ENCODE results near the gene KRTAP4-8.
"Not testable (repeated sequence)": the region's sequence is repeated elsewhere in the genome, so short reads cannot be mapped to it uniquely, and the experiment has no call there.

Gene KRTAP4-8

DNA sequence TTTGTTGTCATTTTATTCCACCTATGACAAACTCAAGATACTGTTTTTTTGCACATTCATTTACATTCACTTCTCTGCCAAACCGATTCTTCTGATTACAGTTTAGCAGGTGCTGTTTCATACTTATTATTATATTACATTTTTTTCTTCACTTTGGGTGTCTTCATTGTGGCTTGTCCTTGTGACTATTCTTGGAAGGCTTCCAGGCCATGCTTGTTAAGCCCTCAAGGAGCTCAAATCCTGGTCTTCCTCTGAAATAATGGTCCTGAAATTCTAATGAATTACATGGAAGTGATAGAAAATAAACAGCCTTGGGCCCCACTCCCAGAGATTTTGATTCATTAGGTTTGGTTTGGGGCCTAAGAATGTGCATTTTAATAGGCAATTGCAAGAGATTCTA is 33.6 kb downstream of the KRTAP4-8 start:
- no peak for DNase-seq

DNA sequence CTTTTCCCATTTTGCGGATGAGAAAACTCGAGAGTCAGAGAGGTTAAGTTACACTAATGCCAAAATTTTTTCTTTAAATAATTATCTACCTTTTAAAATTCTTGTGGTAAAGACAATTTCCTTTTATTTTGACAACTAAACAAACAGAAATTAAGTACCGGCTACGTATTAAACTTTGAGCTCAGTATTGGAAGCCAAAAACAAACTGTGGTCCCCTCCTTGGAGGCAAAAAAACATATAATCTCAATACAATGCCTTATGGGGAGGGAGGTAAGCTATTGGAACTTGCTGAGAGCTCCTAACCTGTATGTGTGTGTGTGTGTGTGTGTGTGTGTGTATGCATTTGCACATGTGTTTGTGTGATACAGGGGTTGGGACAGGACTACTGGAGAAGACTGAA is 34.5 kb downstream of the KRTAP4-8 start:
- DNase-seq = no peak

DNA sequence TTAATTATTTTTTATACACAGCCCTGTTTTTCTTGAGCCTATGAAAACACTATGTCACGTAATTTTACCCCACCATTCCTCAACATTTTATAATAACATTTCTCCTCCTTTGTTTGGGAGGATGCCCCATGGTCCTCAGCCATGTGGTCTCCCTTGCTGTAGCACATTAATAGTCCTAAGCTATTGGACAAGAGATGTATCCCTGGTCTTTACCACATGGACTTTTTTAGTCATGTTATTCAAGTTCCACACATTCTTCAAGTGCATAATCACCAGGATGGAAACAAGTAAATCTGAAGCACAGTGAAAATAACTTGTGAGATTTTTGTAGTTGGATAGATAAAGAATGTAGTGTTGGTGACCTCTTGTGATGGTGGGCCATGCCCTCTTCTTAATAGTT is 36.0 kb downstream of the KRTAP4-8 start:
- DNase-seq = peak; percentile 98

DNA sequence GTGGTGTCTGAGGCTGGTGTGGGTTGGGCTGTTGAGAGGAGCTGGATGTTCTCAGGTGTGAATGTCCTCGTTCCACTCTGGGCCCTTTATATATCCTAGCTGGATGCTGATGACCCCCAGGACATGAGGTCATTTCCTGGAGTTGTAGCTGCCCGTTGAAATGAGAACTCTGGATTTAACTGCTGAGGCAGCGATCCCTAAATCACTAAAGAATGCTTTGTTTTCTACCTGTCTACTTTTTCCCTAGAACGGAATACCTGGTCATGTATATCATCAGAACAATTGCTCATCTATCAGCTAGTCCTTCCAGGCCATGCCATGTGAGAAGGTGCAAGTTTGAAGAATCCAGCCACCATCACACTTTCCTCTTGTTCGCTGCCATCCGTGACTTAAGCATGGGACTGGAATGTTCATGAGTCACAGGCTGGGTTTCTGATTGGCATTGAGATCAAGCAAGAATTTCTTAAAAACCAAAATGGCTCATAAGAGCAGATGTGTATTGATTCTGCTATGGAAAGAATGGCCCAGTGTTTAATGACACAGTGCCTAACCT is 37.8 kb downstream of the KRTAP4-8 start, which contains the start of gene KRTAP2-3:
TSS of gene KRTAP2-3 (minus strand) at position 63 of the 553 bp plus-strand sequence. CDS start 64 bp downstream, outside the sequence.
- DNase-seq = peak; percentile 97

DNA sequence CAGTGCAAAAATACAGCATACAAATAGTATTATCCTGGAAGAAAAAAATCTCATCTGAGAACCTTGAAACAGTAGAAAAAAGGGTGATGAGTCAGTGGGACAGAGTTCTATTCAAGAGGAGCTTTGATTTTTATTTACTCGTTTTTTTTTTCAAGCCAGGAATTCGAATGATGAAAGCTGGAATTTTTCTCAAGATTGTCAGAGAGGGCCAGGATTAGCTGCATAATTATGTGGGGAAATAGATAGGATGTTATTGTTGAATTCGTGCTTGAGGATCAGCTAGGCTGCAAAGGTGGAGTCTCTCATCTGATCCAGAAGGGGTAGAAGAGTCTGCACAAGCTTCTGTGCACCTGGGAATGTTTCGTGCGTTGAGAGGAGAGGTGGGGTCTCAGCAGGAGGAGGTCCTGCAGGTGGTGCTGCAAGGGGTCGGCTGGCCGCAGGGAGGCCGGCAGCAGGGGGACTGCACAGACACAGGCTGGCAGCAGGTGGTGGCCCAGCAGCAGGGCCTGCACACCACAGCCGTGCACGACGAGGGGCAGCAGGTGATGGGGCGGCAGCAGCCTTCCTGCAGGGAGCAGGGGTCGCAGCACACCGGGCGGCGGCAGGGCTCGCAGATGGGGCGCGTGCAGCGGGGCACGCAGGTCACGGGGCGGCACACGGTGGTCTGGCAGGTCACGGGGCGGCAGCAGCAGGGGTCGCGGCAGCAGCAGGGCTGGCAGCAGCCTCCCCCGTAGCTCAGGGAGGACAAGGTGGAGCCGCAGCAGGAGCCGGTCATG is 38.5 kb downstream of the KRTAP4-8 start:
- peak; percentile 96 for DNase-seq

DNA sequence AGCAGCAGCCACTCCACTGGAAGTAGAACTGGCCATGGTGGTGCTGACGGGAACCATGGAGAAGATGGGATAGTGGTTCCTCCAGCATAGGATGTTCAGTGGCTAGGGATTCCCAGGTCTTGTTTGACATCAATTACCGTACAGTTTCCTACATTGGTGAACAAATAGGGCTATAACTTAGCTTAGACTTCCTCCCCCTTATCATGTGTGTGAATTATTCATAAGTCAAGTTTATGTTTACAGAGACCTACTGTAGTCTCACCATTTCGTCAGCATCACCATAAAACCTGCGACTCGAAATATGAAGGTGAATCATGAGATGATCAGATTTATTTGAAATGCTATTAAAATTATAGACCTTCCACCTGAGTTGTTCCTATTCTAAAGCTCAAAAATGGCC is 39.2 kb downstream of the KRTAP4-8 start:
- no peak for DNase-seq

DNA sequence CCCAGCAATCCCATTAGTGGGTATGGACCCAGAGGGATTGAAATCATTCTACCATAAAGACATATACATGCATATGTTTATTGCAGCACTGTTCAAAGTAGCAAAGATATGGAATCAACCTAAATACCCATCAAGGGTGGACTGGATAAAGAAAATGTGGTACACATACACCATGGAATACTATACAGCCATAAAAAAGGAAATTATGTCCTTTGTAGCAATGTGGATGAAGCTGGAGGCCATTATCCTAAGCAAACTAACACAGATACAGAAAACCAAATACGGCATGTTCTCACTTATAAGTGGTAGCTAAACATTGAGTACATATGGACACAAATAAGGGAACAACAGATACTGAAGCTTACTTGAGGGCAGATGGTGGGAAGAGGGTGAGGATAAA is 40.4 kb downstream of the KRTAP4-8 start:
- no peak for DNase-seq

DNA sequence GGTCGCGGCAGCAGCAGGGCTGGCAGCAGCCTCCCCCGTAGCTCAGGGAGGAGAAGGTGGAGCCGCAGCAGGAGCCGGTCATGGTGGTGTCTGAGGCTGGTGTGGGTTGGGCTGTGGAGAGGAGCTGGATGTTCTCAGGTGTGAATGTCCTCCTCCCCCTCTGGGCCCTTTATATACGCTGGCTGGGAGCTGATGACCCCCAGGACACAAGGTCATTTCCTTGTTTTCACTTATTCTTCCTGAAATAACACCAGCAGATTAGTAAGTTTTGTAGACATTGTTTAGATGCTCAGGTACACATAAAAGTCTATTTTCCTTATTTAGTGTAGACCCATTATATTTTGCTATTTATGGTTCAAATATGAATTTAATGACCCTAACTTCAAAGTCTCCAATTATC is 42.8 kb downstream of the KRTAP4-8 start, which contains the start of gene KRTAP2-2:
TSS of gene KRTAP2-2 (minus strand) at position 101 of the 400 bp plus-strand sequence. CDS start at position 82, 19 bp downstream.
- DNase-seq = not testable (repeated sequence)

DNA sequence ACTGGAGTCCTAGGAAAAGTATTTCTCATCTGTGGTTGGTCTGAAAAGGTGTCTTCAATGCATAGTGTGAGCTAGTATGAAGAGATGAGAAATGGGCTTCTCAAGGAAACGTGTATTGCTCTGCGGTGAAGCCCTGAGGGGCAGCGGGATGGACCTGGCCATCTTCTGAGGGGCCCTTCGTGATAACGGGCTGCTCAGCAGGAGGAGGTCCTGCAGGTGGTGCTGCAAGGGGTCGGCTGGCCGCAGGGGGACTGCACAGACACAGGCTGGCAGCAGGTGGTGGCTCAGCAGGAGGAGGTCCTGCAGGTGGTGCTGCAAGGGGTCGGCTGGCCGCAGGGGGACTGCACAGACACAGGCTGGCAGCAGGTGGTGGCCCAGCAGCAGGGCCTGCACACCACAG is 43.4 kb downstream of the KRTAP4-8 start:
- not testable (repeated sequence) for DNase-seq

DNA sequence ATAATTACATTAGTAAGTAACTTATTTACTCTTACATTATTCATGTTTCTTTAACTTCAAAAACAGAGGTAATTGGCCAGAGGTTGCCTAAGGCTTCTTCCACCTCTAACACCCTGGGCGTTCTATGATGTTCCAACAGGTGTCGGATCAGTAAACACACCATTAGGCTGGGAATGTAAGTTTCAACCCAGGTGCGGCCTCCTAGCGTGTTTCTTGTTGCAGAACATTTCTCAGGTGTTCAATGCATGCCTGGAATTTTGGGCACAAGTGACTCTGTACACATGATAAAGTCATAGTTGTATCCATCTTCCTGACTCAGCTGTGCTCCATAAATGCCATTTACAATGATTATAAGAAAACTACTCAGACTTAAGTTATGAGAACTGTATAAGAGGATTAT is 43.9 kb downstream of the KRTAP4-8 start:
- no peak for DNase-seq

DNA sequence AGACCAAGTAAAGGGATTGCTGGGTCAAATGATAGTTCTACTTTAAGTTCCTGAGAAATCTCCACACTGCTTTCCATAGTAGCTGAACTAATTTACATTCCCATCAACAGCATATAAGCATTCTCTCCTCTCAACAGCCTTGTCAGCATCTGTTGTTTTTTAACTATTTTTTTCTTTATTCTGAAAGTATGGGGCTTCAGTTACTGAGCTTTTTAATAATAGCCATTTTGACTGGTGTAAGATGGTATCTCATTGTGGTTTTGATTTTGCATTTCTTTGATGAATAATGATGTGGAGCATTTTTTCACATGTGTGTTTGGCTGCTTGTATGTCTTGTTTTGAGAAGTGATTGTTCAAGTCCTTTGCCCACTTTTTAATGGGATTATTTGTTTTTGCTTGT is 45.4 kb downstream of the KRTAP4-8 start:
- DNase-seq = peak; percentile 77

DNA sequence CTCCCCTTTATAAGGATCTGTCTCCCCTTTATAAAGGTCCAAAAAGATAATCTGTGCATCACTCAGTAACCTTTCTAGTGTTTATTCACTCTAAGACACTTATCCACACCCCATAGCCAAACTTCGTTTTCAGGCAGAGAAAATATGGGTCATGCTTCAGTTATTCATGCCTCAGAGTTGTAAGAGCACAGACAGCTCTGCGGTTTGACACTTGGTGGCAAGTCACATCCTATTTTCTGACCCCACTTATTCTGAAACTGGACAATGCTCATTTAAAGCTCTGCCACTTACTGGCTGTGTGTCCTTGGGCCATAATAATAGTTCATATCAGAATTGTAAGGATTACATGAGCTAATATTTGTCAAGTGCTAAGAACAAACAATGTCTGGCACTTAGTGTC is 48.8 kb downstream of the KRTAP4-8 start:
- DNase-seq = peak; percentile 45

DNA sequence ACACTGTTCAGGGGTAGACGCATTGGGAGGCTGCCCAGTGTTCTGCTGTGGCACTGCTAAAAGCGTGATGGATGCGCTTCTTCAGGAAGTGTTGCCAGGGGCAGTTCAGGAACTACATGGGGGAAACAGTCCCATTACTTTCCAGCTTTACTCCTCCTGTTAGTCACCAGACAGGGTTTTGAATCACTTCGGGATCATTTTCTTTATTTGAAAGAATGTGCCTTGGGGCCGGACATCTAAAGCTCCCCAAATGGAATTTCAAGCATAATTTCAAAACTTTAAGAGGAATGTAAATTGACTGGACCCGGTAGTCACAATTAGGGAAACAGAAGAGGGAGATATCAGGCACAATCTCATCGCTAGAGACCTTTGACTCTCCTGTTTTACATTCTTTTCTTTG is 49.5 kb downstream of the KRTAP4-8 start:
- peak; percentile 73 for DNase-seq

Measured in fibroblast of skin of right quadriceps (primary cell).